HepG2 (cell line): ENCODE measurements around the gene ATG13. TPM values are rescaled to one million over a fixed set of nuclear protein-coding genes. Genes with fewer than 3 reads are reported as not detected.

Experiments
- ATAC-seq: fragments of 200-7000 bp; cut with Tn5 transposase; 3 replicates; pipeline ENCODE4 v1.9.1; 2020; ENCODE audit warnings: mild to moderate bottlenecking, moderate library complexity
- BruUV-seq: library from RNA; stranded (reverse); fragments of 400-500 nt; replicated peaks from 2 replicates; lab custom pipeline; 2021; lab: Mats Ljungman, UMichigan
- CTCF ChIA-PET: fragments of 300-600 bp; formaldehyde crosslinking; extraction: SDS; loops from one replicate; lab custom pipeline; 2021; ENCODE audit warnings: low total read pairs, inconsistent platforms, low intra/inter-chr PET ratio; lab: Yijun Ruan, JAX
- POLR2A ChIA-PET: fragments of 350-600 bp; sonication (Branson Sonifier 250); formaldehyde crosslinking; loops from one replicate; lab custom pipeline; 2020; ENCODE audit warnings: antibody characterized with exemption, inconsistent platforms; lab: Yijun Ruan, JAX
- DNase-seq: peaks from one replicate; pipeline ENCODE4 v3.0.0-alpha.2; 2015; ENCODE audit warnings: low spot score
- FAIRE-seq: peaks from 3 replicates; lab custom pipeline; 2011; peaks lifted over from hg19 to GRCh38; lab: Jason Lieb, UNC
- H2AFZ ChIP-seq: one replicate; pipeline ENCODE4 v1.6.1; 2011; ENCODE audit warnings: low read length, inconsistent platforms
- H3K27ac ChIP-seq: fragments of 300-600 bp; 3 replicates; pipeline ENCODE4 v1.8.0; 2011; ENCODE audit warnings: mixed run types, mild to moderate bottlenecking, mixed read lengths, low read length, inconsistent platforms; ENCODE audit not compliant: insufficient read depth; ENCODE audit errors: extremely low read length
- H3K27me3 ChIP-seq, 2 experiments: fragments of 200-600 bp in 1 of 2; 2 replicates in 1 of 2; 3 replicates in 1 of 2; pipeline versions ENCODE4 v1.6.0 to v1.8.0; 2011; ENCODE audit warnings: low read length in 2 of 2, mild to moderate bottlenecking in 2 of 2, moderate library complexity in 2 of 2, inconsistent platforms in 1 of 2; ENCODE audit not compliant: insufficient read depth in 2 of 2, control insufficient read depth in 1 of 2
- H3K36me3 ChIP-seq, 2 experiments: fragments of 200-600 bp in 1 of 2; replicated peaks in 1 of 2; 2 replicates in 1 of 2; 3 replicates in 1 of 2; pipeline versions ENCODE4 v1.5.1 to v1.8.0; 2011; ENCODE audit warnings: low read length in 2 of 2, inconsistent platforms in 1 of 2; ENCODE audit not compliant: insufficient read depth in 2 of 2, control insufficient read depth in 1 of 2
- H3K4me1 ChIP-seq: 2 replicates; pipeline ENCODE4 v1.5.1; 2012; ENCODE audit warnings: low read length, inconsistent platforms; ENCODE audit not compliant: insufficient read depth
- H3K4me2 ChIP-seq: 2 replicates; pipeline ENCODE4 v1.6.0; 2011; ENCODE audit warnings: low read depth, low read length, inconsistent platforms
- H3K4me3 ChIP-seq, 3 experiments: fragments of 200-600 bp in 1 of 3; sonication (generic), shearing (Covaris generic) in 1 of 3; replicated peaks in 1 of 3; 2 replicates each; pipeline ENCODE4 v1.5.1; 2011 to 2016; ENCODE audit warnings: low read length in 3 of 3, inconsistent platforms in 2 of 3, low read depth in 2 of 3, mild to moderate bottlenecking in 2 of 3, control low read depth in 1 of 3, mixed read lengths in 1 of 3; ENCODE audit not compliant: insufficient read depth in 1 of 3
- H3K79me2 ChIP-seq: one replicate; pipeline ENCODE4 v1.6.1; 2011; ENCODE audit warnings: low read length, inconsistent platforms; ENCODE audit not compliant: insufficient read depth
- H3K9ac ChIP-seq: 2 replicates; pipeline ENCODE4 v1.6.0; 2011; ENCODE audit warnings: mild to moderate bottlenecking, low read depth, low read length, inconsistent platforms; ENCODE audit not compliant: insufficient read depth
- H3K9me3 ChIP-seq: 2 replicates; pipeline ENCODE4 v1.5.1; 2012; ENCODE audit warnings: mild to moderate bottlenecking, low read length
- H4K20me1 ChIP-seq: 2 replicates; pipeline ENCODE4 v1.6.0; 2011; ENCODE audit warnings: inconsistent platforms, mild to moderate bottlenecking, low read length, moderate library complexity; ENCODE audit not compliant: insufficient read depth
- ATF3 ChIP-seq: sonication (generic); formaldehyde crosslinking; IDR thresholded peaks from 2 replicates; pipeline ENCODE4 v1.4.0; 2020; ENCODE audit warnings: missing genetic modification reagents
- ATF7-NPFF ChIP-seq: sonication (generic); formaldehyde crosslinking; IDR thresholded peaks from 2 replicates; pipeline ENCODE4 v1.8.1; 2023; ENCODE audit warnings: mild to moderate bottlenecking, low read depth, missing genetic modification reagents, moderate library complexity
- BHLHE40 ChIP-seq: IDR thresholded peaks from 2 replicates; pipeline ENCODE4 v1.6.1; 2011; ENCODE audit warnings: low read length, improper control_type of control experiment
- DR1 ChIP-seq: sonication (generic); formaldehyde crosslinking; IDR thresholded peaks from 2 replicates; pipeline ENCODE4 v1.8.0; 2021; ENCODE audit warnings: mild to moderate bottlenecking, missing genetic modification reagents, inconsistent platforms
- ETV6 ChIP-seq: sonication (generic); formaldehyde crosslinking; conservative IDR thresholded peaks from 2 replicates; pipeline ENCODE4 v1.4.0; 2020; ENCODE audit warnings: missing genetic modification reagents
- EZH2 ChIP-seq: conservative IDR thresholded peaks from 2 replicates; pipeline ENCODE4 v1.6.1; 2012; ENCODE audit warnings: mild to moderate bottlenecking, low read depth, low read length, moderate library complexity
- HNF4A ChIP-seq: sonication (generic); formaldehyde crosslinking; IDR thresholded peaks from 2 replicates; pipeline ENCODE4 v1.4.0; 2020; ENCODE audit warnings: missing genetic modification reagents
- HOXA9 ChIP-seq: sonication (generic); formaldehyde crosslinking; IDR thresholded peaks from 2 replicates; pipeline ENCODE4 v1.8.1; 2022; ENCODE audit warnings: missing genetic modification reagents, mild to moderate bottlenecking, moderate library complexity, borderline replicate concordance
- IKZF4 ChIP-seq: sonication (generic); formaldehyde crosslinking; IDR thresholded peaks from 2 replicates; pipeline ENCODE4 v1.5.1; 2020; ENCODE audit warnings: borderline replicate concordance, mild to moderate bottlenecking, low read depth, missing genetic modification reagents; ENCODE audit errors: not compliant biosample characterization
- MLLT10 ChIP-seq: sonication (generic); formaldehyde crosslinking; IDR thresholded peaks from 2 replicates; pipeline ENCODE4 v1.4.0; 2020; ENCODE audit warnings: missing genetic modification reagents
- MTA3 ChIP-seq: sonication (generic); formaldehyde crosslinking; IDR thresholded peaks from 2 replicates; pipeline ENCODE4 v1.4.0; 2020; ENCODE audit warnings: missing genetic modification reagents
- ZNF615 ChIP-seq: sonication (generic); formaldehyde crosslinking; IDR thresholded peaks from 2 replicates; pipeline ENCODE4 v1.5.0; 2020; ENCODE audit warnings: mild to moderate bottlenecking, missing genetic modification reagents, borderline replicate concordance
- ZNF775 ChIP-seq: sonication (generic); formaldehyde crosslinking; IDR thresholded peaks from 2 replicates; pipeline ENCODE4 v1.4.0; 2020; ENCODE audit warnings: missing genetic modification reagents, mild to moderate bottlenecking, moderate library complexity, borderline replicate concordance
- ZNF781 ChIP-seq: sonication (generic); formaldehyde crosslinking; IDR thresholded peaks from 2 replicates; pipeline ENCODE4 v1.5.1; 2020; ENCODE audit warnings: borderline replicate concordance, mild to moderate bottlenecking, missing genetic modification reagents; ENCODE audit errors: not compliant biosample characterization
- in situ Hi-C: cut with HindIII; loops from 2 replicates; pipeline ENCODE4 v1.10.0; 2017; ENCODE audit warnings: low pct_unique_long_range_greater_than_20kb; ENCODE audit not compliant: extremely low pct_ligation_motif_present
- intact Hi-C: fragments of 100-400 bp; cut with micrococcal nuclease; formaldehyde crosslinking; loops from one replicate; pipeline ENCODE4 v1.10.0; 2022; ENCODE audit not compliant: unreplicated experiment
- polyA plus RNA-seq, 8 experiments: library from polyadenylated mRNA; depleted of rRNA in 3 of 8; stranded (reverse) in 7 of 8; unstranded in 1 of 8; fragments of >200 nt; fragmentation: Illumina TruSeq in 4 of 8; extraction: Trizol in 4 of 8; gene quantifications; 2 replicates each; pipeline versions ENCODE4 v1.2.1 to v1.2.3, GENCODE V29; 2011 to 2016; ENCODE audit warnings: low read depth in 4 of 8, missing spikeins in 1 of 8, mixed read lengths in 1 of 8; ENCODE audit not compliant: insufficient read depth in 1 of 8
- total RNA-seq, 5 experiments: library from RNA; depleted of rRNA; stranded (reverse); fragments of >200 nt; fragmentation: Illumina TruSeq; extraction: Trizol; gene quantifications; 2 replicates each; pipeline ENCODE4 v1.2.3, GENCODE V29; 2016; ENCODE audit warnings: low read depth in 1 of 5
- TF ChIP-seq, protein P1 (sequence below): sonication (generic); formaldehyde crosslinking; conservative IDR thresholded peaks from 2 replicates; pipeline ENCODE4 v1.8.1; 2023; ENCODE audit warnings: missing genetic modification reagents
- TF ChIP-seq, protein P2 (sequence below): sonication (generic); formaldehyde crosslinking; IDR thresholded peaks from 2 replicates; pipeline ENCODE4 v1.5.0; 2020; ENCODE audit warnings: missing genetic modification reagents
- TF ChIP-seq, protein P3 (sequence below): sonication (generic); formaldehyde crosslinking; IDR thresholded peaks from 2 replicates; pipeline ENCODE4 v1.4.0; 2020; ENCODE audit warnings: mild to moderate bottlenecking, missing genetic modification reagents

Gene ATG13
- total and polyA plus RNA-seq, 2 of the 13 experiments (the other 11 are each of a cell fraction or from before 2014, with no cell fraction given): 55.0 to 77.3 TPM

DNA sequence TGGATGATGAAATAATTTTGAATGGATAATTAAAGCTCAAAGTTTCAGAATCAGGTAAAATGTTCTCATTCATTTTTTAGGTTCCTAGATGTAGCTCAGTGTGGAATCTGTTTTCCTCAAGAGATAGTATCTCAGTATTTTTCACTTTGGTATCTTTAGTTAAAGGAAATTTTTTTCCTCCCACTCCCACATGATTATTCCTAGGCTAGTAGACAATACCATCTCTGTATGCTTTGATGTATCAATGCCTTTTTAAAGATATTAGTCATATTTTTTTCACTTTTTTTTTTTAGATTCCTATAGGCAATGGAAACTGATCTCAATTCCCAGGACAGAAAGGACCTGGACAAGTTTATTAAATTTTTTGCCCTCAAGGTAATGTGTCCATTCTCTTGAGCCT is 26.6 kb downstream of the ATG13 start:
- Histone ChIP-seq H4K20me1 (no peaks in the 10 kb centered on the region), H3K4me1 (peaks cover 32% of the 10 kb centered on the region), H3K36me3 (peaks cover 15 to 44% of the 10 kb centered on the region in 2 experiments; a peak in 4 of 5 replicates), H3K9me3 (no peaks in the 10 kb centered on the region), H3K4me2 (no peak overlapping the region), H3K27ac (no peak overlapping the region), H3K9ac (no peak overlapping the region), H3K4me3 (no peak overlapping the region), H2AFZ (no peak overlapping the region), H3K79me2 (peaks cover 4% of the 10 kb centered on the region), H3K27me3 (no peaks in the 10 kb centered on the region)
- ChIA-PET CTCF (no interaction called here), POLR2A (interaction anchor here (1.1 kb wide), 1 partner anchor 50 kb away, joined by 3 read pairs; the partner anchor contains the start of gene AMBRA1)
- FAIRE-seq: no peak
- intact Hi-C loops (no loop called here), in situ Hi-C loops (no loop called here)
- no TSS peak for BruUV-seq
- no peak for ATAC-seq
- DNase-seq: no peak
- TF ChIP-seq IKZF4 (CRISPR knock-in tag) (no peak), ZNF781 (CRISPR knock-in tag) (no peak), HNF4A (CRISPR knock-in tag) (no peak), MTA3 (CRISPR knock-in tag) (no peak), MLLT10 (no peak), ETV6 (CRISPR knock-in tag) (no peak), ZNF775 (no peak), ZNF615 (CRISPR knock-in tag) (no peak), DR1 (CRISPR knock-in tag) (no peak), BHLHE40 (no peak), ATF3 (CRISPR knock-in tag) (no peak), HOXA9 (CRISPR knock-in tag) (no peak), EZH2 (no peak), ATF7-NPFF (CRISPR knock-in tag) (no peak)
- TF ChIP-seq, protein P1, sequence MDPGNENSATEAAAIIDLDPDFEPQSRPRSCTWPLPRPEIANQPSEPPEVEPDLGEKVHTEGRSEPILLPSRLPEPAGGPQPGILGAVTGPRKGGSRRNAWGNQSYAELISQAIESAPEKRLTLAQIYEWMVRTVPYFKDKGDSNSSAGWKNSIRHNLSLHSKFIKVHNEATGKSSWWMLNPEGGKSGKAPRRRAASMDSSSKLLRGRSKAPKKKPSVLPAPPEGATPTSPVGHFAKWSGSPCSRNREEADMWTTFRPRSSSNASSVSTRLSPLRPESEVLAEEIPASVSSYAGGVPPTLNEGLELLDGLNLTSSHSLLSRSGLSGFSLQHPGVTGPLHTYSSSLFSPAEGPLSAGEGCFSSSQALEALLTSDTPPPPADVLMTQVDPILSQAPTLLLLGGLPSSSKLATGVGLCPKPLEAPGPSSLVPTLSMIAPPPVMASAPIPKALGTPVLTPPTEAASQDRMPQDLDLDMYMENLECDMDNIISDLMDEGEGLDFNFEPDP (CRISPR knock-in tag): no peak
- TF ChIP-seq, protein P2, sequence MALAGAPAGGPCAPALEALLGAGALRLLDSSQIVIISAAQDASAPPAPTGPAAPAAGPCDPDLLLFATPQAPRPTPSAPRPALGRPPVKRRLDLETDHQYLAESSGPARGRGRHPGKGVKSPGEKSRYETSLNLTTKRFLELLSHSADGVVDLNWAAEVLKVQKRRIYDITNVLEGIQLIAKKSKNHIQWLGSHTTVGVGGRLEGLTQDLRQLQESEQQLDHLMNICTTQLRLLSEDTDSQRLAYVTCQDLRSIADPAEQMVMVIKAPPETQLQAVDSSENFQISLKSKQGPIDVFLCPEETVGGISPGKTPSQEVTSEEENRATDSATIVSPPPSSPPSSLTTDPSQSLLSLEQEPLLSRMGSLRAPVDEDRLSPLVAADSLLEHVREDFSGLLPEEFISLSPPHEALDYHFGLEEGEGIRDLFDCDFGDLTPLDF (CRISPR knock-in tag): no peak
- TF ChIP-seq, protein P3, sequence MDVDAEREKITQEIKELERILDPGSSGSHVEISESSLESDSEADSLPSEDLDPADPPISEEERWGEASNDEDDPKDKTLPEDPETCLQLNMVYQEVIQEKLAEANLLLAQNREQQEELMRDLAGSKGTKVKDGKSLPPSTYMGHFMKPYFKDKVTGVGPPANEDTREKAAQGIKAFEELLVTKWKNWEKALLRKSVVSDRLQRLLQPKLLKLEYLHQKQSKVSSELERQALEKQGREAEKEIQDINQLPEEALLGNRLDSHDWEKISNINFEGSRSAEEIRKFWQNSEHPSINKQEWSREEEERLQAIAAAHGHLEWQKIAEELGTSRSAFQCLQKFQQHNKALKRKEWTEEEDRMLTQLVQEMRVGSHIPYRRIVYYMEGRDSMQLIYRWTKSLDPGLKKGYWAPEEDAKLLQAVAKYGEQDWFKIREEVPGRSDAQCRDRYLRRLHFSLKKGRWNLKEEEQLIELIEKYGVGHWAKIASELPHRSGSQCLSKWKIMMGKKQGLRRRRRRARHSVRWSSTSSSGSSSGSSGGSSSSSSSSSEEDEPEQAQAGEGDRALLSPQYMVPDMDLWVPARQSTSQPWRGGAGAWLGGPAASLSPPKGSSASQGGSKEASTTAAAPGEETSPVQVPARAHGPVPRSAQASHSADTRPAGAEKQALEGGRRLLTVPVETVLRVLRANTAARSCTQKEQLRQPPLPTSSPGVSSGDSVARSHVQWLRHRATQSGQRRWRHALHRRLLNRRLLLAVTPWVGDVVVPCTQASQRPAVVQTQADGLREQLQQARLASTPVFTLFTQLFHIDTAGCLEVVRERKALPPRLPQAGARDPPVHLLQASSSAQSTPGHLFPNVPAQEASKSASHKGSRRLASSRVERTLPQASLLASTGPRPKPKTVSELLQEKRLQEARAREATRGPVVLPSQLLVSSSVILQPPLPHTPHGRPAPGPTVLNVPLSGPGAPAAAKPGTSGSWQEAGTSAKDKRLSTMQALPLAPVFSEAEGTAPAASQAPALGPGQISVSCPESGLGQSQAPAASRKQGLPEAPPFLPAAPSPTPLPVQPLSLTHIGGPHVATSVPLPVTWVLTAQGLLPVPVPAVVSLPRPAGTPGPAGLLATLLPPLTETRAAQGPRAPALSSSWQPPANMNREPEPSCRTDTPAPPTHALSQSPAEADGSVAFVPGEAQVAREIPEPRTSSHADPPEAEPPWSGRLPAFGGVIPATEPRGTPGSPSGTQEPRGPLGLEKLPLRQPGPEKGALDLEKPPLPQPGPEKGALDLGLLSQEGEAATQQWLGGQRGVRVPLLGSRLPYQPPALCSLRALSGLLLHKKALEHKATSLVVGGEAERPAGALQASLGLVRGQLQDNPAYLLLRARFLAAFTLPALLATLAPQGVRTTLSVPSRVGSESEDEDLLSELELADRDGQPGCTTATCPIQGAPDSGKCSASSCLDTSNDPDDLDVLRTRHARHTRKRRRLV (CRISPR knock-in tag): no peak
